GM19328 (cell line): Measurements from ENCODE around the gene CLECL1.

Experiments
- ATAC-seq: cut with Tn5 transposase; IDR thresholded peaks from one replicate; pipeline ENCODE4 v1.9.1; 2021; ENCODE audit warnings: mild to moderate bottlenecking, moderate library complexity; ENCODE audit not compliant: unreplicated experiment

The CLECL1 gene

GRCh38 chr12:9732921-9733461 is at the start of gene CLECL1:
TSS of gene CLECL1 (minus strand) at chr12:9733097.
- no peak for ATAC-seq

GRCh38 chr12:9781360-9781759 is 48.5 kb upstream of the CLECL1 start:
- no peak for ATAC-seq

GRCh38 chr12:9779209-9779608 is 46.3 kb upstream of the CLECL1 start:
- ATAC-seq = no peak

- ATAC-seq = no peak
Measured at GRCh38 chr12:9776781-9777180, 43.9 kb upstream of the CLECL1 start.

GRCh38 chr12:9773216-9773877 is 40.5 kb upstream of the CLECL1 start:
- no peak for ATAC-seq

- no peak for ATAC-seq
Measured at GRCh38 chr12:9763025-9763424, 30.1 kb upstream of the CLECL1 start.

- ATAC-seq = no peak
Measured at GRCh38 chr12:9762369-9762768, 29.5 kb upstream of the CLECL1 start.

GRCh38 chr12:9761419-9761781 is 28.5 kb upstream of the CLECL1 start:
- ATAC-seq = no peak

GRCh38 chr12:9760699-9761418 is 28.0 kb upstream of the CLECL1 start, which contains the start of gene CD69:
TSS of gene CD69 (minus strand) at chr12:9760901. CDS start at chr12:9760820, 81 bp downstream.
- ATAC-seq = no peak

GRCh38 chr12:9760120-9760519 is 27.2 kb upstream of the CLECL1 start:
- no peak for ATAC-seq

GRCh38 chr12:9759694-9760093 is 26.8 kb upstream of the CLECL1 start:
- no peak for ATAC-seq

- ATAC-seq = no peak
Measured at GRCh38 chr12:9758119-9758518, 25.2 kb upstream of the CLECL1 start.

GRCh38 chr12:9757433-9758025 is 24.6 kb upstream of the CLECL1 start:
- no peak for ATAC-seq

GRCh38 chr12:9756706-9757105 is 23.8 kb upstream of the CLECL1 start:
- ATAC-seq = no peak

- no peak for ATAC-seq
Measured at GRCh38 chr12:9756170-9756569, 23.3 kb upstream of the CLECL1 start.

- no peak for ATAC-seq
Measured at GRCh38 chr12:9755567-9755966, 22.7 kb upstream of the CLECL1 start.

GRCh38 chr12:9755035-9755434 is 22.1 kb upstream of the CLECL1 start:
- ATAC-seq = no peak

GRCh38 chr12:9754099-9754927 is 21.4 kb upstream of the CLECL1 start:
- ATAC-seq = no peak

GRCh38 chr12:9753498-9753897 is 20.6 kb upstream of the CLECL1 start:
- ATAC-seq = no peak

GRCh38 chr12:9753073-9753472 is 20.2 kb upstream of the CLECL1 start:
- no peak for ATAC-seq
